Keratinocyte (primary cell): ENCODE measurements around the gene PLXND1. TPM values are rescaled to one million over a fixed set of nuclear protein-coding genes. Genes with fewer than 3 reads are reported as not detected.

Experiments
- DNase-seq: peaks from one replicate; pipeline ENCODE4 v3.0.0-alpha.2; 2011; ENCODE audit warnings: low read depth, missing footprints, low spot score
- FAIRE-seq: peaks from 2 replicates; lab custom pipeline; 2011; peaks lifted over from hg19 to GRCh38; lab: Jason Lieb, UNC
- H2AFZ ChIP-seq: 2 replicates; pipeline ENCODE4 v1.6.0; 2012; ENCODE audit warnings: low read length, control low read depth, inconsistent platforms; ENCODE audit not compliant: control insufficient read depth
- H3K27ac ChIP-seq: 2 replicates; pipeline ENCODE4 v1.5.1; 2011; ENCODE audit warnings: low read length; ENCODE audit not compliant: control insufficient read depth, insufficient read depth
- H3K27me3 ChIP-seq: 3 replicates; pipeline ENCODE4 v1.6.0; 2011; ENCODE audit warnings: low read length; ENCODE audit not compliant: control insufficient read depth, insufficient read depth; ENCODE audit errors: extremely low read depth
- H3K36me3 ChIP-seq, 2 experiments: 2 replicates in 1 of 2; 3 replicates in 1 of 2; pipeline ENCODE4 v1.5.1; 2011; ENCODE audit warnings: low read length in 2 of 2, mild to moderate bottlenecking in 1 of 2; ENCODE audit not compliant: control insufficient read depth in 2 of 2, insufficient read depth in 2 of 2; ENCODE audit errors: extremely low read depth in 1 of 2
- H3K4me1 ChIP-seq: 3 replicates; pipeline ENCODE4 v1.5.1; 2011; ENCODE audit warnings: low read length; ENCODE audit not compliant: control insufficient read depth, insufficient read depth; ENCODE audit errors: extremely low read depth
- H3K4me2 ChIP-seq: 3 replicates; pipeline ENCODE4 v1.6.0; 2011; ENCODE audit warnings: low read depth, low read length; ENCODE audit not compliant: control insufficient read depth, insufficient read depth; ENCODE audit errors: extremely low read depth
- H3K4me3 ChIP-seq, 3 experiments: fragments of 200-600 bp in 1 of 3; sonication (generic) in 1 of 3; 2 replicates in 2 of 3; 3 replicates in 1 of 3; pipeline ENCODE4 v1.5.1; 2011 to 2016; ENCODE audit warnings: low read length in 3 of 3, mild to moderate bottlenecking in 3 of 3, control low read depth in 2 of 3, inconsistent platforms in 1 of 3, low read depth in 1 of 3, mixed read lengths in 1 of 3, mixed run types in 1 of 3, moderate library complexity in 1 of 3; ENCODE audit not compliant: control insufficient read depth in 2 of 3, insufficient read depth in 2 of 3; ENCODE audit errors: extremely low read depth in 1 of 3
- H3K79me2 ChIP-seq: 2 replicates; pipeline ENCODE4 v1.6.0; 2012; ENCODE audit warnings: low read length; ENCODE audit not compliant: control insufficient read depth, insufficient read depth
- H3K9ac ChIP-seq: 3 replicates; pipeline ENCODE4 v1.6.0; 2011; ENCODE audit warnings: low read length; ENCODE audit not compliant: control insufficient read depth, insufficient read depth; ENCODE audit errors: extremely low read depth
- H3K9me1 ChIP-seq: 3 replicates; pipeline ENCODE4 v1.6.0; 2011; ENCODE audit warnings: low read length; ENCODE audit not compliant: control insufficient read depth, insufficient read depth; ENCODE audit errors: extremely low read depth
- H3K9me3 ChIP-seq: 2 replicates; pipeline ENCODE4 v1.5.1; 2012; ENCODE audit warnings: low read depth, low read length; ENCODE audit not compliant: control insufficient read depth
- H4K20me1 ChIP-seq: 3 replicates; pipeline ENCODE4 v1.6.0; 2011; ENCODE audit warnings: low read length; ENCODE audit not compliant: control insufficient read depth, insufficient read depth; ENCODE audit errors: extremely low read depth
- EZH2 ChIP-seq: IDR thresholded peaks from one replicate; pipeline ENCODE4 v1.6.1; 2012; ENCODE audit warnings: inconsistent platforms, mild to moderate bottlenecking, low read length, moderate library complexity
- dilution Hi-C: fragments of 300-500 bp; cut with MboI; formaldehyde crosslinking; loops from one replicate; pipeline ENCODE4 v1.7.0; 2020; ENCODE audit warnings: low sequenced_read_pairs; ENCODE audit not compliant: extremely low pct_ligation_motif_present
- polyA plus RNA-seq, 5 experiments: library from polyadenylated mRNA; depleted of rRNA in 3 of 5; stranded (reverse) in 3 of 5; stranded (forward) in 1 of 5; unstranded in 1 of 5; fragments of >200 nt; gene quantifications; 1 replicate in 1 of 5; 2 replicates in 3 of 5; 3 replicates in 1 of 5; pipeline versions ENCODE4 v1.2.1 to v1.2.3, GENCODE V29; 2011 to 2012; ENCODE audit warnings: missing spikeins in 2 of 5, low read depth in 1 of 5, low replicate concordance in 1 of 5
- TF ChIP-seq, protein P1 (sequence below), 3 experiments: IDR thresholded peaks in 1 of 3; conservative IDR thresholded peaks in 1 of 3; optimal IDR thresholded peaks in 1 of 3; 2 replicates in 2 of 3; 3 replicates in 1 of 3; pipeline versions ENCODE3 to v1.5.1; 2011; ENCODE audit warnings: low read length in 3 of 3, mild to moderate bottlenecking in 3 of 3, moderate library complexity in 2 of 3, control low read depth in 1 of 3, inconsistent platforms in 1 of 3; ENCODE audit not compliant: insufficient read depth in 2 of 3; ENCODE audit errors: extremely low read depth in 1 of 3

The PLXND1 gene
- polyA plus RNA-seq, 1 donor (not counting 4 experiments of a cell fraction or from before 2014, with no cell fraction given): 0.09 TPM

GRCh38 chr3:129584631-129585030, 21.8 kb downstream of the PLXND1 start:
- Histone ChIP-seq H3K36me3 (no peaks in the 10 kb centered on the region), H3K4me2 (no peak overlapping the region), H3K9me3 (no peaks in the 10 kb centered on the region), H3K9me1 (no peaks in the 10 kb centered on the region), H2AFZ (no peak overlapping the region), H3K4me3 (no peak overlapping the region), H3K4me1 (peaks cover 8% of the 10 kb centered on the region), H3K79me2 (no peaks in the 10 kb centered on the region), H3K9ac (no peak overlapping the region), H3K27me3 (no peaks in the 10 kb centered on the region), H3K27ac (no peak overlapping the region), H4K20me1 (no peaks in the 10 kb centered on the region)
- TF ChIP-seq, protein P1, sequence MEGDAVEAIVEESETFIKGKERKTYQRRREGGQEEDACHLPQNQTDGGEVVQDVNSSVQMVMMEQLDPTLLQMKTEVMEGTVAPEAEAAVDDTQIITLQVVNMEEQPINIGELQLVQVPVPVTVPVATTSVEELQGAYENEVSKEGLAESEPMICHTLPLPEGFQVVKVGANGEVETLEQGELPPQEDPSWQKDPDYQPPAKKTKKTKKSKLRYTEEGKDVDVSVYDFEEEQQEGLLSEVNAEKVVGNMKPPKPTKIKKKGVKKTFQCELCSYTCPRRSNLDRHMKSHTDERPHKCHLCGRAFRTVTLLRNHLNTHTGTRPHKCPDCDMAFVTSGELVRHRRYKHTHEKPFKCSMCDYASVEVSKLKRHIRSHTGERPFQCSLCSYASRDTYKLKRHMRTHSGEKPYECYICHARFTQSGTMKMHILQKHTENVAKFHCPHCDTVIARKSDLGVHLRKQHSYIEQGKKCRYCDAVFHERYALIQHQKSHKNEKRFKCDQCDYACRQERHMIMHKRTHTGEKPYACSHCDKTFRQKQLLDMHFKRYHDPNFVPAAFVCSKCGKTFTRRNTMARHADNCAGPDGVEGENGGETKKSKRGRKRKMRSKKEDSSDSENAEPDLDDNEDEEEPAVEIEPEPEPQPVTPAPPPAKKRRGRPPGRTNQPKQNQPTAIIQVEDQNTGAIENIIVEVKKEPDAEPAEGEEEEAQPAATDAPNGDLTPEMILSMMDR (optimal IDR thresholded peaks at IDR 0.05 in 1 of 3, IDR thresholded peaks at IDR 0.05 in 1 of 3, conservative IDR thresholded peaks at IDR 0.05 in 1 of 3; ENCODE audit: extremely low read depth in 1 of 3, insufficient read depth in 2 of 3, low read length in 3 of 3): no peak
- no peak for TF ChIP-seq EZH2
- FAIRE-seq: no peak
- dilution Hi-C loops: no loop called here
- no peak for DNase-seq

DNA sequence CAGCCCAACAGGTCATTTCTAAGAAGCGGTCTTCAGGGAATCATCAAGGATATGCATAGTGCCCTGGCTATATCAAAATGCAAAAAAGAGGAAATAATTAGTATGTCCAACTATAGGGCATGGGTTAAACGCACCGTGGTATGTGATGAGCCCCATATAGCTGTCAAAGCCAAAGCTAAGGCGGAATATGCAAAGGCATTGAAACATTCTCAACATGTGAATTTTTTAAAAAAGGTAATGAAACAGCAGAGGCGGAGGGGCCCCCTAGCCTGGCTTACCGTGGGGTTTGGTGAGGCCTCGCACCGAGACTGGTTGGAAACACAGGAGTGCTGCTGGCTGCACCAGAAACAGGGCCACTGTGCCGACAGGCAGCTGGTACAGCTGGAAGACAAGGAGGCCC, 23.2 kb downstream of the PLXND1 start:
- TF ChIP-seq, protein P1 (optimal IDR thresholded peaks at IDR 0.05 in 1 of 3, IDR thresholded peaks at IDR 0.05 in 1 of 3, conservative IDR thresholded peaks at IDR 0.05 in 1 of 3; ENCODE audit: extremely low read depth in 1 of 3, insufficient read depth in 2 of 3, low read length in 3 of 3): no peak
- no peak for TF ChIP-seq EZH2
- H3K4me1 ChIP-seq: peaks cover 8% of the 10 kb centered on the region
- no peak for DNase-seq
- H2AFZ ChIP-seq: no peak overlapping the region
- no peaks in the 10 kb centered on the region for H3K36me3 ChIP-seq
- FAIRE-seq: no peak
- H3K9me3 ChIP-seq: no peaks in the 10 kb centered on the region
- dilution Hi-C loops: no loop called here
- no peaks in the 10 kb centered on the region for H3K79me2 ChIP-seq
- H3K9me1 ChIP-seq: no peaks in the 10 kb centered on the region
- no peaks in the 10 kb centered on the region for H3K27me3 ChIP-seq
- H3K4me2 ChIP-seq: no peak overlapping the region
- no peak overlapping the region for H3K9ac ChIP-seq
- H4K20me1 ChIP-seq: no peaks in the 10 kb centered on the region
- no peak overlapping the region for H3K27ac ChIP-seq
- H3K4me3 ChIP-seq: no peak overlapping the region
